AG10803 (cell line): ENCODE measurements around the gene TBX5.

Source experiments
- DNase-seq: peaks from one replicate; pipeline ENCODE4 v3.0.0; 2010; ENCODE audit warnings: low read depth
- H3K4me3 ChIP-seq: 2 replicates; pipeline ENCODE4 v1.5.1; 2011; ENCODE audit warnings: mild to moderate bottlenecking, low read length, control low read depth
- TF ChIP-seq, protein P1 (sequence below): conservative IDR thresholded peaks from 2 replicates; pipeline ENCODE4 v1.5.1; 2011; ENCODE audit warnings: mild to moderate bottlenecking, low read length, control low read depth, inconsistent platforms

Gene TBX5

DNA sequence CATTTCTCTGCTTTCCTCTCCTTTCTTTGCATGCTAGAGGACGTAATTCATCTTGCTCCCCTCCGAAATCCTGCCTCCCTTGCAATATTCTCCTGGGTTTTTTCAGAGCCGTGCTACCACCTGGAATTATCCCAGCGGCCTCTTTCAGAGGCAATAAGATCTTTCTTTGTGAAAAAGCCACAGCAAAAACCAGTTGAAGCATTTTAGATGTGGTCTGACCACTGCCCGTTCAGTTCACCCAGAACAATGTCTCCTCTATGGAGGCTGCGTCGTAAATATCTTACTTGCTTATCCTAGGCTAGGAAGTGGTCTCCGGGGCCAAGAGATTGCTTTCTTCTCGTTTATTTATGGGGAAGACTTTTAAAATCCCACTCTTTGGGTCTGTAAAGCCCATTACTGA is 85.8 kb downstream of the TBX5 start:
- H3K4me3 ChIP-seq: no peak overlapping the region
- TF ChIP-seq, protein P1, sequence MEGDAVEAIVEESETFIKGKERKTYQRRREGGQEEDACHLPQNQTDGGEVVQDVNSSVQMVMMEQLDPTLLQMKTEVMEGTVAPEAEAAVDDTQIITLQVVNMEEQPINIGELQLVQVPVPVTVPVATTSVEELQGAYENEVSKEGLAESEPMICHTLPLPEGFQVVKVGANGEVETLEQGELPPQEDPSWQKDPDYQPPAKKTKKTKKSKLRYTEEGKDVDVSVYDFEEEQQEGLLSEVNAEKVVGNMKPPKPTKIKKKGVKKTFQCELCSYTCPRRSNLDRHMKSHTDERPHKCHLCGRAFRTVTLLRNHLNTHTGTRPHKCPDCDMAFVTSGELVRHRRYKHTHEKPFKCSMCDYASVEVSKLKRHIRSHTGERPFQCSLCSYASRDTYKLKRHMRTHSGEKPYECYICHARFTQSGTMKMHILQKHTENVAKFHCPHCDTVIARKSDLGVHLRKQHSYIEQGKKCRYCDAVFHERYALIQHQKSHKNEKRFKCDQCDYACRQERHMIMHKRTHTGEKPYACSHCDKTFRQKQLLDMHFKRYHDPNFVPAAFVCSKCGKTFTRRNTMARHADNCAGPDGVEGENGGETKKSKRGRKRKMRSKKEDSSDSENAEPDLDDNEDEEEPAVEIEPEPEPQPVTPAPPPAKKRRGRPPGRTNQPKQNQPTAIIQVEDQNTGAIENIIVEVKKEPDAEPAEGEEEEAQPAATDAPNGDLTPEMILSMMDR: no peak
- no peak for DNase-seq

DNA sequence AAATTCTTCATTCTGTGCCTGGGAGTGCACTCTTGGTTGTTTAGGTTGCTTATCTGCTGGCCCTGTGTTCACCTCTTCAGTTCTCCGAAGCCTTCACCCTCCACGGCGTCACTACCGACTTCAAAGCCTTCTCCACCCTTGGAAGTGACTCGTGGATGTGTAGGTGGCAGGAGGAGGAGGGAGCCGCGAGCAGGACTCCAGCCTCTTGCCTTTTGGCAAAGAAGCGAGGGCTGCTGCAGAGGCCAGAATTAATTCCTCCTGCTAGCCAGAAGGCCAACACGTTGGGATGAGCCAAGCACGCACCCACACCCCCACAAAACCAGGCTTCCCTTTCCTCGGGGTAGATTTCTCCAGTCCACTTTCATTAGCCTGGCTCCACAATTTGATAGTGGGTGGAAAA is 86.5 kb downstream of the TBX5 start:
- H3K4me3 ChIP-seq: no peak overlapping the region
- peak; percentile 70 for DNase-seq
- TF ChIP-seq, protein P1: no peak

DNA sequence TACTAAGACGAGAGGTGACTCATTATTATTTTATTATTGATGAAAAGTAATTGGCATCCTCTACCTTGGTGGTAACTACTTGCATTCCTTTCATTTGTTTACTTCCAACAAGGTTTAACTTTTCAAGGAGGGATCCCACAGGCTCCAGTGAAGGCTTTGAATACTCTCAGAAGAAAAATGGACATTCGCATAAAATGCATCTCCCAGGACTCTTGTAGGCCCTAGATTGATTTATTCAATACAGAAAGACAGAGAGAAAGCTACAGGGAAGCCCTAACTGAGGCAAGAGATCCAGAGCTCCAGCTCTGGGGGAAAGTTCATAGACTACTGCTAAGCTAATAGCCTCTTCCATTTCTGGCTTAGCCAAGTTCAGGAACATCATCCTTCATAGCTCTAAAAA is 87.0 kb downstream of the TBX5 start:
- no peak for DNase-seq
- H3K4me3 ChIP-seq: no peak overlapping the region
- TF ChIP-seq, protein P1: no peak

DNA sequence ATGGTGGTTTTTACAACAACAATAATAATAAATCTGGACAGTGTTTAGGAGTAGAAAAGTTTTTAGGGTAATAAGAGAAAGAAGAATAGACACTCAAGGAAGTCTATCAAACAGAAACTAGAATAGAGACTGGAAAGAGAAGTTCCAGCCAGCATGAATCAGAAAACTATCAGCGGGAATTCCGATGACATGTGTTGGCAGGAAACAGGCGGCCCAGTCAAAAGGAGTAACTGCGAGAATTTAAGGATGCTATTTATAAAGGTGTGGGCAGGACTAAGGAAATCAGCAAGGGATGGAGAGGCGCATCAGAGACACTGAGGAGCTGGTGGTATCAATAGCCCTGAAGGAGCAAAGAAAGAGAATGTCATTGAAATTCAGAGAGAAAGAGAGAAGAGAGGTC is 89.9 kb downstream of the TBX5 start:
- TF ChIP-seq, protein P1: no peak
- DNase-seq: peak; percentile 76
- H3K4me3 ChIP-seq: no peak overlapping the region

DNA sequence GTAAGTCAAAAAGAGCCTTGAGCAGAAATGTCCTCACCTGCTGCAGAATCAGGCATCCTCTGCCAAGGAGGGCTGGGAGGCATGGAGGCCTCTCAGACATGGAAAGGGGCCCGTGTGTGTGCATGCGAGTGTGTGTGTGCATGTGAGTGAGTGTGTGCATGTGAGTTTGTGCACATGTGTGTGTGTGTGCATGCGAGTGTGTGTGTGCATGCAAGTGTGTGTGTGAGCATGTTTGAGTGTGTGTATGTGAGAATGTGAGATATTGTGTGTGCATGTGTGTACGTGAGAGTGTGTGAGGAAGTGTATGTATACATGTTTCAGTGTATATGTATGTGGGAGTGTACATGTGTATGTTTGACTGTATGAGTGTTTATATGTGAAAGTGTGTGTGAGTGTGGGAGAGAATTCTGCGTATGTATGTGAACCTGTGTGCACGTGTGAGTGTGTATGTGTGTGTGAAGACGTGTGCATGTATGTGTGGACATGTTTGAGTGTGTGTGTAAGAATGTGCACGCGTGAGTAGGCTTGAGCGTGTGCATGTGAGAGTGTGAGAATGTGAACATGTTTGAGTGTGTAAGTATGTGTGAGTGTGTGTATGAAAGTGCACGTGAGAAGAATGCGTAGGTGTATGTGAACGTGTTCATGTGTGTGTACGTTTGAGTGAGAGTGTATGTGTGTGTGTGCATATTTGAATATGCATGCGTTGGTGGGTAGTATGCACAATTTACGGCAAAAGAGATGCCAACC is 90.8 kb downstream of the TBX5 start:
- TF ChIP-seq, protein P1: no peak
- DNase-seq: no peak

DNA sequence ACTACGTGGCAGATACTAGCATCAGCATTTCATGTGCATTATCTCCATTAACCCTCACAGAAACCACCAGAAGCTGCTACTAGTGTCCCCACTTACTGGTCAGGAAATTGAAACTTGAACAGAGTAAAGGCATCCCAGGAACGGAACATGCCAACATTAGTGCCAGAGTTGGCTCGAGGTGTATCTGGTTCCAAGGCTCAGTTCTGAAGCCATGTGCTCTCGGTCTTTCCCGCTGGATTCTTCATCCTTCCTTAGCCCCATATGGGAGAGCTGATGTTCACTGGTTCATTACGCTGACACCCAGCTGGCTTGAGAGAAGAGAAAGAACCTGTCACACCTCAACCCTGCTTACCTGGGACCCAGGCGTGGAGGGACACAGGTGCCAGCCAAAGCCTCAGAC is 91.5 kb downstream of the TBX5 start:
- H3K4me3 ChIP-seq: no peak overlapping the region
- DNase-seq: no peak
- TF ChIP-seq, protein P1: no peak

More for the DNA sequence above, 90.8 kb downstream of the TBX5 start:
- H3K4me3 ChIP-seq: no peak overlapping the region

DNA sequence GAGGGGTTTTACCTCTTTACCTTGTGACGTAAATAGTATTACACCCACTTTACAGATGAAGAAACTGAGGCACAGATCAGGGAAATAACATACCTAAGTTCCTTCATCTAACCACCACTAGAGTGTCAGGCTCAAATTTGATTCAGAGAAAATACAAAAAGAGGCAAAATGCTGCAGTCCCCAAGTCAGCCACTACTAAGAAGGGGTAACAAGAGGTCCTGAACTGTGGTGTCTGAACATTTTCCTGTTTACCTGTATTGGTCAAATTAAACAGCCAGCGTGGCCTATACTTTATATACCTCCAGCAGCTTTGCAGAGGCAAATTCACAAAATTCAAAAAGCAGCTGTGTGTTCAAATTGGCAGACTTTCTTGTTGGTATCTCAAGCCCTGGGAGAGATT is 92.0 kb downstream of the TBX5 start:
- TF ChIP-seq, protein P1: no peak; the same call in 1 of the 2 replicates
- H3K4me3 ChIP-seq: no peak overlapping the region
- DNase-seq: no peak
